Osteoblast (primary cell): ENCODE results near the gene DCLK1. TPM values are rescaled to one million over a fixed set of nuclear protein-coding genes. Genes with fewer than 3 reads are reported as not detected.

ENCODE experiments used
- DNase-seq: peaks from one replicate; pipeline ENCODE4 v3.0.0; 2011; ENCODE audit warnings: low spot score, mixed read lengths; ENCODE audit not compliant: insufficient read length; ENCODE audit errors: missing footprints
- H2AFZ ChIP-seq: 2 replicates; pipeline ENCODE4 v1.6.0; 2011; ENCODE audit warnings: mild to moderate bottlenecking, low read length
- H3K27ac ChIP-seq: 2 replicates; pipeline ENCODE4 v1.5.1; 2011; ENCODE audit warnings: mild to moderate bottlenecking, low read depth, low read length, moderate library complexity
- H3K27me3 ChIP-seq: 2 replicates; pipeline ENCODE4 v1.6.0; 2012; ENCODE audit warnings: mild to moderate bottlenecking, control low read depth, inconsistent platforms, low read length, moderate library complexity; ENCODE audit not compliant: insufficient read depth
- H3K36me3 ChIP-seq: 2 replicates; pipeline ENCODE4 v1.5.1; 2011; ENCODE audit warnings: mild to moderate bottlenecking, low read length, control low read depth, moderate library complexity; ENCODE audit not compliant: insufficient read depth
- H3K4me1 ChIP-seq: 2 replicates; pipeline ENCODE4 v1.5.1; 2011; ENCODE audit warnings: mild to moderate bottlenecking, low read length, control low read depth, moderate library complexity; ENCODE audit not compliant: insufficient read depth
- H3K4me2 ChIP-seq: 2 replicates; pipeline ENCODE4 v1.6.0; 2011; ENCODE audit warnings: mild to moderate bottlenecking, low read length; ENCODE audit not compliant: insufficient read depth
- H3K4me3 ChIP-seq: fragments of 200-600 bp; sonication (generic); 3 replicates; pipeline ENCODE4 v1.5.1; 2012; ENCODE audit warnings: mild to moderate bottlenecking, low read length, inconsistent platforms; ENCODE audit not compliant: insufficient read depth
- H3K79me2 ChIP-seq: 2 replicates; pipeline ENCODE4 v1.6.0; 2012; ENCODE audit warnings: mild to moderate bottlenecking, low read length, control low read depth, inconsistent platforms; ENCODE audit not compliant: insufficient read depth
- H3K9me3 ChIP-seq: 2 replicates; pipeline ENCODE4 v1.5.1; 2011; ENCODE audit warnings: low read depth, low read length, control low read depth
- H4K20me1 ChIP-seq: 2 replicates; pipeline ENCODE4 v1.6.0; 2012; ENCODE audit warnings: mild to moderate bottlenecking, low read length, control low read depth; ENCODE audit not compliant: insufficient read depth
- CTCF ChIP-seq: IDR thresholded peaks from 2 replicates; pipeline ENCODE4 v1.5.1; 2011; ENCODE audit warnings: mild to moderate bottlenecking, low read depth, low read length, moderate library complexity; ENCODE audit errors: extremely low read depth
- total RNA-seq: library from RNA; depleted of rRNA; stranded (reverse); fragments of >200 nt; gene quantifications from 2 replicates; pipeline ENCODE4 v1.2.3, GENCODE V29; 2012

The DCLK1 gene
- total RNA-seq, 1 donor, result 132 TPM

GRCh38 chr13:35966024-35966423 is 165.2 kb downstream of the DCLK1 start:
- Histone ChIP-seq H3K9me3 (peaks cover 3% of the 10 kb centered on the region), H3K4me1 (peaks cover 16% of the 10 kb centered on the region), H3K4me3 (no peak overlapping the region), H2AFZ (no peak overlapping the region), H3K36me3 (no peaks in the 10 kb centered on the region), H4K20me1 (no peaks in the 10 kb centered on the region), H3K27me3 (no peaks in the 10 kb centered on the region), H3K4me2 (no peak overlapping the region), H3K27ac (no peak overlapping the region), H3K79me2 (no peaks in the 10 kb centered on the region)
- DNase-seq, result no peak
- TF ChIP-seq CTCF, result no peak

GRCh38 chr13:35965226-35965927 is 165.8 kb downstream of the DCLK1 start:
- no peaks in the 10 kb centered on the region for H3K79me2 ChIP-seq
- H3K36me3 ChIP-seq, result no peaks in the 10 kb centered on the region
- peaks cover 3% of the 10 kb centered on the region for H3K9me3 ChIP-seq
- peak overlapping the region; percentile 4 for H2AFZ ChIP-seq
- H3K4me3 ChIP-seq, result no peak overlapping the region
- TF ChIP-seq CTCF, result no peak
- H3K4me2 ChIP-seq, result peak overlapping the region; percentile 57
- peaks cover 23% of the 10 kb centered on the region for H3K4me1 ChIP-seq
- H3K27ac ChIP-seq, result no peak overlapping the region
- no peaks in the 10 kb centered on the region for H4K20me1 ChIP-seq
- DNase-seq, result peak; percentile 73
- no peaks in the 10 kb centered on the region for H3K27me3 ChIP-seq

GRCh38 chr13:35964863-35965180 is 166.4 kb downstream of the DCLK1 start:
- H3K9me3 ChIP-seq, result peaks cover 3% of the 10 kb centered on the region
- H3K4me1 ChIP-seq, result peaks cover 23% of the 10 kb centered on the region
- DNase-seq, result no peak
- no peaks in the 10 kb centered on the region for H4K20me1 ChIP-seq
- no peak for TF ChIP-seq CTCF
- no peaks in the 10 kb centered on the region for H3K27me3 ChIP-seq
- H3K36me3 ChIP-seq, result no peaks in the 10 kb centered on the region
- no peaks in the 10 kb centered on the region for H3K79me2 ChIP-seq
- peak overlapping the region; percentile 4 for H2AFZ ChIP-seq
- no peak overlapping the region for H3K27ac ChIP-seq
- peak overlapping the region; percentile 57 for H3K4me2 ChIP-seq
- no peak overlapping the region for H3K4me3 ChIP-seq

- DNase-seq, result no peak
Observed at GRCh38 chr13:35964011-35964862, 166.9 kb downstream of the DCLK1 start.

More at GRCh38 chr13:35964011-35964862, 166.9 kb downstream of the DCLK1 start:
- peaks cover 29% of the 10 kb centered on the region for H3K4me1 ChIP-seq
- peaks cover 1% of the 10 kb centered on the region for H3K9me3 ChIP-seq
- no peaks in the 10 kb centered on the region for H3K27me3 ChIP-seq
- no peaks in the 10 kb centered on the region for H3K36me3 ChIP-seq
- H3K27ac ChIP-seq, result no peak overlapping the region
- TF ChIP-seq CTCF, result no peak
- no peak overlapping the region for H2AFZ ChIP-seq
- no peak overlapping the region for H3K4me3 ChIP-seq
- H3K79me2 ChIP-seq, result no peaks in the 10 kb centered on the region
- H3K4me2 ChIP-seq, result peak overlapping the region; percentile 57
- H4K20me1 ChIP-seq, result no peaks in the 10 kb centered on the region
